ENCODE results near the gene QKI. TPM values are rescaled to one million over a fixed set of nuclear protein-coding genes. Genes with fewer than 3 reads are reported as not detected.

QKI gene
- total RNA-seq, 1 experiment from 2014 or later = 176 TPM

DNA sequence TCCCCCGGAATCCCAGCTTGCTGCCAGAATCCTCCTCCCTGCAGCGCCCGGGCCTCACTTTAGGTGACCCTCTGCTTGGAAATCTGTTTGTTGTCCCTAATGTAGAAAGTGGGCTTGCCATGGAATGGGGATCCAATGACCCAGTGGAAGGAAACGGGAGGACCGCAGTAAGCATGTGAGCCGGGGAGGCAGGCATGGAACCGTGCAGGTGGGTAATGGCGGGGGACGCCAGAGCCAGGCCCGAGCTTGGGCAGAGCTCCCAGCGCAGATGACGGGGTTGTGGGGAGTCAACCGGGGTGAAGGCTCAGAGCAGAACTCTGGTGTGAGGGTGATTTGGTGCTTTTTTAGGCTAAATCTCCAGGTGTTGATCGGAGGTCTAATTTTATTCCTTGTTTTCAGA is 188.3 kb downstream of the QKI start:
- no peak overlapping the region for H3K56ac ChIP-seq (ENCODE audit: insufficient read length, low read depth, low read length)
- WGBS (ENCODE audit: extremely low coverage, insufficient read length, low lambda C conversion rate) = no CpG with 5 or more reads among the region's 14 CpGs

More for the DNA sequence above, 188.3 kb downstream of the QKI start:
- no peak overlapping the region for H2BK20ac ChIP-seq (ENCODE audit: low read depth, low read length, poor library complexity, severe bottlenecking)
- no peak overlapping the region for H2AK5ac ChIP-seq (ENCODE audit: insufficient read length, low read length)
- no peak overlapping the region for H3K14ac ChIP-seq (ENCODE audit: insufficient read depth, low read length)
- H3K79me2 ChIP-seq (ENCODE audit: insufficient read depth, low read length) = no peaks in the 10 kb centered on the region
- H2BK15ac ChIP-seq (ENCODE audit: low read depth, low read length) = no peak overlapping the region
- no peak overlapping the region for H2BK120ac ChIP-seq (ENCODE audit: low read depth, low read length, poor library complexity, severe bottlenecking)
- H4K91ac ChIP-seq (ENCODE audit: insufficient read length, low read depth, low read length) = no peak overlapping the region
- H3K9me3 ChIP-seq (ENCODE audit: control insufficient read depth, low read depth, low read length) = no peaks in the 10 kb centered on the region
- H3K4me1 Mint-ChIP-seq = peaks cover 0 to 4% of the 10 kb centered on the region in 2 experiments; a peak in 2 of 4 replicates
- H3K36me3 Mint-ChIP-seq (ENCODE audit: insufficient read depth in 1 of 3, low read depth in 3 of 3) = no peaks in the 10 kb centered on the region; a peak in 3 of 7 replicates
- TF ChIP-seq, protein P1, sequence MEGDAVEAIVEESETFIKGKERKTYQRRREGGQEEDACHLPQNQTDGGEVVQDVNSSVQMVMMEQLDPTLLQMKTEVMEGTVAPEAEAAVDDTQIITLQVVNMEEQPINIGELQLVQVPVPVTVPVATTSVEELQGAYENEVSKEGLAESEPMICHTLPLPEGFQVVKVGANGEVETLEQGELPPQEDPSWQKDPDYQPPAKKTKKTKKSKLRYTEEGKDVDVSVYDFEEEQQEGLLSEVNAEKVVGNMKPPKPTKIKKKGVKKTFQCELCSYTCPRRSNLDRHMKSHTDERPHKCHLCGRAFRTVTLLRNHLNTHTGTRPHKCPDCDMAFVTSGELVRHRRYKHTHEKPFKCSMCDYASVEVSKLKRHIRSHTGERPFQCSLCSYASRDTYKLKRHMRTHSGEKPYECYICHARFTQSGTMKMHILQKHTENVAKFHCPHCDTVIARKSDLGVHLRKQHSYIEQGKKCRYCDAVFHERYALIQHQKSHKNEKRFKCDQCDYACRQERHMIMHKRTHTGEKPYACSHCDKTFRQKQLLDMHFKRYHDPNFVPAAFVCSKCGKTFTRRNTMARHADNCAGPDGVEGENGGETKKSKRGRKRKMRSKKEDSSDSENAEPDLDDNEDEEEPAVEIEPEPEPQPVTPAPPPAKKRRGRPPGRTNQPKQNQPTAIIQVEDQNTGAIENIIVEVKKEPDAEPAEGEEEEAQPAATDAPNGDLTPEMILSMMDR (conservative IDR thresholded peaks at IDR 0.05) = no peak
- H2BK5ac ChIP-seq (ENCODE audit: insufficient read length, low read length) = no peak overlapping the region
- H3K27ac Mint-ChIP-seq = no peak overlapping the region
- no peaks in the 10 kb centered on the region for H3K27me3 ChIP-seq (ENCODE audit: insufficient read depth, low read length)
- DNase-seq = no peak
- H3K18ac ChIP-seq (ENCODE audit: insufficient read length, low read depth, low read length) = no peak overlapping the region
- H4K20me1 ChIP-seq (ENCODE audit: control insufficient read depth, insufficient read depth, insufficient read length) = no peaks in the 10 kb centered on the region
- H4K5ac ChIP-seq (ENCODE audit: insufficient read length, low read depth, low read length) = no peak overlapping the region
- H3K4ac ChIP-seq (ENCODE audit: low read depth, low read length) = no peak overlapping the region
- H3K27ac ChIP-seq (ENCODE audit: insufficient read length, low read depth, low read length) = no peak overlapping the region
- H3K4me2 ChIP-seq (ENCODE audit: insufficient read depth, insufficient read length, low read length) = no peak overlapping the region
- H3K27me3 Mint-ChIP-seq (ENCODE audit: low read depth) = peaks cover 2% of the 10 kb centered on the region
- no peaks in the 10 kb centered on the region for H3K4me1 ChIP-seq (ENCODE audit: insufficient read depth, low read length)
- no peak overlapping the region for H3K23ac ChIP-seq (ENCODE audit: insufficient read length, low read depth, low read length)
- peaks cover 0 to 1% of the 10 kb centered on the region in 2 experiments; a peak in 3 of 5 replicates for H3K9me3 Mint-ChIP-seq
- no peaks in the 10 kb centered on the region for H3K79me1 ChIP-seq (ENCODE audit: insufficient read depth, low read depth, low read length, poor library complexity, severe bottlenecking)
- no peak overlapping the region for H2AFZ ChIP-seq (ENCODE audit: low read length)
- H3T11ph ChIP-seq (ENCODE audit: low read length) = no peak overlapping the region
- no peak overlapping the region for H4K8ac ChIP-seq (replicated peaks; ENCODE audit: insufficient read length, low read depth, low read length)
- H2BK12ac ChIP-seq (ENCODE audit: insufficient read length, low read depth, low read length) = no peak overlapping the region
- no peaks in the 10 kb centered on the region for H3K23me2 ChIP-seq (ENCODE audit: insufficient read length, low read depth, low read length, poor library complexity, severe bottlenecking)
- no peak overlapping the region for H3K9ac ChIP-seq (ENCODE audit: extremely low read depth, insufficient read length, low read length)
- no peak overlapping the region for H3K4me3 Mint-ChIP-seq
